ENCODE data around the gene MAP3K6.

DNA sequence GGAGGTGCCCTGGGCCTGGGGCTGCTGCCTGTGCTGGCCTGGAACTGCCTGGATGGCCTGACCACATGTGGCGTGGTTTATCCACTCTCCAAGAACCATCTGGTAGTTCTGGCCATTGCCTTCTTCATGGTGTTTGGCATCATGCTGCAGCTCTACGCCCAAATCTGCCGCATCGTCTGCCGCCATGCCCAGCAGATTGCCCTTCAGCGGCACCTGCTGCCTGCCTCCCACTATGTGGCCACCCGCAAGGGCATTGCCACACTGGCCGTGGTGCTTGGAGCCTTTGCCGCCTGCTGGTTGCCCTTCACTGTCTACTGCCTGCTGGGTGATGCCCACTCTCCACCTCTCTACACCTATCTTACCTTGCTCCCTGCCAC lies 27.5 kb upstream of the MAP3K6 start:
- TF ChIP-seq, protein P1, sequence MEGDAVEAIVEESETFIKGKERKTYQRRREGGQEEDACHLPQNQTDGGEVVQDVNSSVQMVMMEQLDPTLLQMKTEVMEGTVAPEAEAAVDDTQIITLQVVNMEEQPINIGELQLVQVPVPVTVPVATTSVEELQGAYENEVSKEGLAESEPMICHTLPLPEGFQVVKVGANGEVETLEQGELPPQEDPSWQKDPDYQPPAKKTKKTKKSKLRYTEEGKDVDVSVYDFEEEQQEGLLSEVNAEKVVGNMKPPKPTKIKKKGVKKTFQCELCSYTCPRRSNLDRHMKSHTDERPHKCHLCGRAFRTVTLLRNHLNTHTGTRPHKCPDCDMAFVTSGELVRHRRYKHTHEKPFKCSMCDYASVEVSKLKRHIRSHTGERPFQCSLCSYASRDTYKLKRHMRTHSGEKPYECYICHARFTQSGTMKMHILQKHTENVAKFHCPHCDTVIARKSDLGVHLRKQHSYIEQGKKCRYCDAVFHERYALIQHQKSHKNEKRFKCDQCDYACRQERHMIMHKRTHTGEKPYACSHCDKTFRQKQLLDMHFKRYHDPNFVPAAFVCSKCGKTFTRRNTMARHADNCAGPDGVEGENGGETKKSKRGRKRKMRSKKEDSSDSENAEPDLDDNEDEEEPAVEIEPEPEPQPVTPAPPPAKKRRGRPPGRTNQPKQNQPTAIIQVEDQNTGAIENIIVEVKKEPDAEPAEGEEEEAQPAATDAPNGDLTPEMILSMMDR (IDR thresholded peaks at IDR 0.05) = no peak
- TF ChIP-seq POLR2AphosphoS5 (IDR thresholded peaks at IDR 0.05; ENCODE audit: insufficient read depth in 1 of 2, low read depth in 1 of 2) = no peak

All from vagina (tissue), 2 donors.